ENCODE measurements around the gene FAM13C. TPM values are rescaled to one million over a fixed set of nuclear protein-coding genes. Genes with fewer than 3 reads are reported as not detected.
"Not testable (repeated sequence)": the region's sequence is repeated elsewhere in the genome, so short reads cannot be mapped to it uniquely, and the experiment has no call there.

FAM13C gene
- total RNA-seq, 1 donor from 2014 or later = 58.0 TPM

DNA sequence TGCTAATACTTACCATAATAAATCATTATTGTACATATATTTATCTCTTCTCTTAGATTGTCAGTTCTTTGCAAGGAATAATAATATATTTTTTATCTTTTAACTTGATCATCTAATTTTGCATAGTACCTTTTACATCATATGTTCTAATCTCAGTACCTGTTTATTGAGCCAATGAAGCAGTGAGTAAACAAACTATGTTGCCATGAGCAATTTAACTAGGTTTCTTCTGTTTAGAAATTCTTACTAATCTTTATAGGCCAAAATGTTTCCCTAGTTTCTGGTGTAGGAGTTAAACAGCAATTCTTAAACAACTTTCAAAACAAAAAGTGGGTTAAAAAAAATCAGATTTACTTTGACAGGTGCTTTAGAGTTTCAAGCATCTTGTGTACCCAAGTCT lies 124.6 kb downstream of the FAM13C start:
- DNase-seq (ENCODE audit: low read depth) = no peak

DNA sequence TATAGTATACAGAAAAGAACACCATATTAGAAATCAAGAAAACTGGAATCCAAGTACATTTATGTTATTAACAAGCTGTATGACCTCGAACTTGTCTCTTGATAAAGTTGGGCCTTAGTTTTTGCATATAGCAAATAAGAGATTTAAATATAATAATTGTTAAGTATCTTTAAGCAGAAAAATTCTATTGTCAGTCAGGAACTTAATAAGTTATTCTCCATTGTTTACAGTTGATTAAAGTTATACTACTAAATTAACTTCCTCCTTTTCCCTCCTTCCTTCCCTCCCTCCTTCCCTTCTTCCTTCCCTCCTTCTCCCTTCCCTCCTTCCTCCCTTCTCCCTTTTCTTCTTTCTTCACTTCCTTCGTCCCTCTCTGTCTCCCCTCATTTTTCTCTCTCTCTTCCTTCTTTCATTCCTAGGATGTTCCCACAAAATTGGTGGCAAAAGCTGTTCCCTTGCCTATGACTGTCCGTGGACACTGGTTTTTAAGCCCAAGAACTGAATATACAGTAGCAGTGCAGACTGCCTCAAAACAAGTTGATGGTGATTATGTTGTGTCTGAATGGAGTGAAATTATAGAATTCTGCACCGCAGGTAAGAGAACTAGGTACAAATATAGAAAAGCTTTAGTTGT lies 126.2 kb downstream of the FAM13C start:
- DNase-seq (ENCODE audit: low read depth) = no peak

DNA sequence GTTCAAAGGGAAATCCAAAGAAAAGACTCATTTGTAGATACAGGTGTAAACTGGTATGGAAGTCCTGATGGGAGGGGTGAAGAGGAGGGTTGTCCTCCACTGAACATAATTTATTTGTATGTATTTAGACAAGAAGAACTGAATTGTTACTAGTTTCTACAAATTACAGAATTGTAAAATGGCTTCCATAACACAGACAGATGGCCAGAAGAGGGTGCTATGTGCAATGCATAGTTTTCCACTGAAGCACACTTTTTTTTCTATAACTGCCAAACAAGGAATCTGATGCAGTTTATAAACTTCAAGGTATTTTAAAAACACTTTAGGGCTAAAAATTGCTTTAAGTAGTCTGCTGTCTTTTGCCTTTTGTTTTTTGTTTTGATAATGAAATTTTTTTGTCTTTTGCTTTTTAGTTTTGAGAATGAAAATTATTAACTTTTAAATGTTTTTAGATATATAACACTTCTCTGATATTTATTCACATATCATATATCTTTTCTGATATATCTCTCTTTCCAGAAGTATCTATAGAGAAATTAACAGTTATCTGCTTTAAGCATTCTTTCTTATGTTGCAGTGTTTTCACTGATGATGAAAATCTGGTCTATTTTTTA lies 127.4 kb downstream of the FAM13C start:
- DNase-seq (ENCODE audit: low read depth) = peak; percentile 48

DNA sequence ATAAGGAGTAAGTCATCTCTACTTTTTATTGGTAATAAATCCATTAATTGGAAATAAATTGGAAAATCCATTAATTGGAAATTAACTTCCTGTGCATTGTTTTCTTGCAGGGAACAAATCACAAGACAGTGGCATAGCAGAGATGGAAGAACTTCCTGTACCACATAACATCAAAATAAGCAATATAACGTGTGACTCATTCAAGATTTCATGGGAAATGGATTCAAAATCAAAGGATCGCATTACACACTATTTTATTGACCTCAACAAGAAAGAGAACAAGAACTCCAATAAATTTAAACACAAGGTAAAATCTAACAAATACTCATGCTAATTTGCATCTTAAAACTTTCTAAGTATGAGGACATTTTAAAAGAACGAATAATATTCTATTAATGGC lies 128.2 kb downstream of the FAM13C start:
- no peak for DNase-seq (ENCODE audit: low read depth)

DNA sequence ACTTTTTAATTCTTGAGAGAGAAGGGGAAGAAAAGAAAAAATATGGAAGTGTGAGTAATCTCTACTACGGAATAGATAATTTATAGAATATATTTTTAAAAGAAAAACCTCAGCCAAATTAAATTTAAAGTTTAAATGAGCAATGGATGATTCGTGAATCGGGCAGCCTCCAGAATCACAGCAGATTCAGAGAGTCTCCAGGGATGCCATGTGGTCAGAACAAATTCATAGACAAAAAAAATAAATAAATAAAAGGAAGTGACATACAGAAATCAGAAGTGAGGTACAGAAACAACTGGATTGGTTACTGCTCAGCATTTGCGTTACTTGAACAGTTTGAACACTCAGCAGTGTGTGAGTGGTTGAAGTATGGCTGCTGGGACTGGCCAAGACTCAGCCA lies 132.9 kb downstream of the FAM13C start:
- DNase-seq (ENCODE audit: low read depth) = no peak

DNA sequence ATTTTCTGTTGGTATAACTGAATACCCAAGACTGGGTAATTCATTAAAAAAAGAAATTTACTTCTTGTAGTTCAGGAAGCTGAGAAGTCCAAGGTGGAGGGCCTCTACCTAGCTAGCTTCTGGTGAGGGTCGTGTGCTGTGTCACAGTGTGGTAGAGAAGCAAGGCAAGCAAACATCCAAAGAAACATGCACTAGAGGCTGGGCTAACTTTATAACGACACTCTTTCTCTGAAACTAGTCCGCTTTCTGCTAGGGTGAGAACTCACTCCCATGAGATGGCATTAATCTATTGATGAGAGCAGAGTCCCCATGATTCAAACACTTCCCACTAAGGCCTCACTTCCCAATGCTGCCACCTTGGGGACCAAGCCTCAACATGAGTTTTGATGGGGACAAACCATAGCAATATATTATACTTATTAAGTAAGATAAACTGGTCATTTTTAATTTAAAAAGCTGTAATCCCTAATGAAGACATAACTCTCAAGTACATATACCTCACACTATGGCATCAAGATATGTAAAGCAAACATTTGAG lies 135.1 kb downstream of the FAM13C start:
- no peak for DNase-seq (ENCODE audit: low read depth)

DNA sequence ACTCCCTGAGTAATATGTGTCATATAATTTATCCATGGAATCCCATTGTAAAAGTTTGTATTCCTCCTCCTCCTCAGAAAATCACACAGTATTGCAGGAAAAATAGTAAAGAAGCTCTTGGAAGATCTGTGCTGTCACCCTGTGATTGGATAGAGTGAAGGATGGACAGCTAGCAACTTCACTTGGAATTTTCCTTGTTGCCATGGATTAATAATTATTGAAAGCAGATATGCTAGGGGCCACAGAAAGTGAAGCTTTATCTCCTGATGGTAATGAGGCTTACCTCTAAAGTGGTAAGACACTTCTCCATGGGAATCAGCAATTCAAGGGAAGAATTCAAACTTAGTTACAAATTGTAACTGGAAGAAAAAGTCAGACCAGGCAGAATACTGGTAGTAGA lies 137.1 kb downstream of the FAM13C start:
- DNase-seq (ENCODE audit: low read depth) = no peak

DNA sequence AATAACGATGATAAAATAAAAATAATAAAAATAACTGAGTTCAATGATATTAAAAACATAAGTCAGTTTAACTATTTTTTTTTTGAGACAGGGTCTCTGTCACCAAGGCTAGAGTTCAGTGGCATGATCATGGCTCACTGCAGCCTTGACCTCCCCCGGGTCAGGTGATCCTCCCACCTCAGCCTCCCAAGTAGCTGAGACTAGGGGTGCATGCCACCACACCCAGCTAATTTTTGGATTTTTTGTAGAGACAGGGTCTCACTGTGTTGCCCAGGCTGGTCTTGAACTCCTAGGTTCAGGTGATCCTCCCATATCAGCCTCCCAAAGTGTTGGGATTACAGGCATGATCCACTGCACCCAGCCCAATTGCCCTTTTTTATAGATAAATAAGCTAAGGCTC lies 138.8 kb downstream of the FAM13C start:
- not testable (repeated sequence) for DNase-seq (ENCODE audit: low read depth)

DNA sequence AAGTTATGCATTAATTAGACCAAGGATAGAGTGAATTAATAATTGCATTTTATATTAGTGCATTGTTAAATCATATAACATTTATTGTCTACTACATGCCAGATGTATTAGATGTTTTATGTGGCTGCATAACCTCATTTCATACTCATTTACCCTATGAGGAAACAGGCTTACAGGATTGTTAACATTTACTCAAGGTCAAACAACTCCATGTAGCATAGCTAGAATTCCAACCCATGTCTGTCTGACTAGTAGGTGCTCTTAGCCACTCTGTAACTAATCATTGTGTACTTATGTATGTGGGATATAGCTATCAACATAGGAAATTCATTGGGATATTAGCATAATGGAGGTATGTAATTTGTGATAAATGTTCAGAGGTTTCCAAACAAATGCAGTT lies 139.6 kb downstream of the FAM13C start:
- DNase-seq (ENCODE audit: low read depth) = no peak

DNA sequence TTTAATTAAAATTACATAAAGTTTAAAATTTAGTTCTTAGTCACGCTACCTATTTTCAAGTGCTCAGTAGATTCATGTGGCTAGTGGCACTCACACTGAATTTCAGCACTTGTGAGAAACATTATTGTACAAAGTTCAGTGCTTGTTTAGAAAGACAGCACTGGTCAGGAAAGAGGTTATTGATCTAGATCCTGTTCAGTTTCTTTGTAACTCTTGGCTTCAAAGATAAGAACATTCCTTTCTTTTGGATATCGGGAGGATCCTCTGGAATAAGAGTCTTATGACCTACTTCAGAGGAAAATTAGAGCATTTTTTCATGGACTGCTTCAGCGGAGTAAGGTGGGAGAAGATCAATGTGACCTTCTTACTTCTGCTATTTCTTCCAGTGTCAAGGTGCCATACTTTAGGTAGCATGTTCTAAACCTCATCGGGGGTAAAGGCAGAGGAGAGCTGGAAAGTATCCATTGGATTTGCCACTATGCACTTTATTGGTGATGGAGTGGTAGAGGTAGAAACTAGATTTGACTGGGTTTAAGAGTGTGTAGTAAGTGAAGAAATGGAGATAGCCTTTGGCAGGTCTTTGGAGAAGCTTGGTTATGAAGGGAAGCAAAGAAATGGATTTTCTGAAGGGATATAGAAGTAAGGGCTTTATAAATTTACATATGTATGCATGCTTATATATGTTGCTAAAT lies 146.0 kb downstream of the FAM13C start:
- DNase-seq (ENCODE audit: low read depth) = no peak

DNA sequence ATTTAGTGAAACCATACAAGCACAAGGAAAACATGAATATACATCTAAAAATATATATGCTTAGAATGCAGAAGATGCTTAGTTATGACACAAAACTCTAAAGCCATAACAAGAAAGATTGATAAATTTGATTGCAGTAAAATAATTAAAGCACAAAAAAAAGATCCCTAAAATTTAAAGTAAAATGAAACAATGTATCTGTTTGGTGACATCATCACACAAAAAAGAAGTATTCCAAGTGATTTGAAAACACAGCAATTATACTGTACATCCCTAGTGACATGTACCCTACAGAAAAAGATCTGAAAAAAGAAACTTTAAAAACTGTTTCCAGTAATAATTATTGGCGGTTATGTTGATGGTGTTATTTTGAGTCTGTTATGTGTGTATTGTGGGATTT lies 148.2 kb downstream of the FAM13C start:
- DNase-seq (ENCODE audit: low read depth) = no peak

DNA sequence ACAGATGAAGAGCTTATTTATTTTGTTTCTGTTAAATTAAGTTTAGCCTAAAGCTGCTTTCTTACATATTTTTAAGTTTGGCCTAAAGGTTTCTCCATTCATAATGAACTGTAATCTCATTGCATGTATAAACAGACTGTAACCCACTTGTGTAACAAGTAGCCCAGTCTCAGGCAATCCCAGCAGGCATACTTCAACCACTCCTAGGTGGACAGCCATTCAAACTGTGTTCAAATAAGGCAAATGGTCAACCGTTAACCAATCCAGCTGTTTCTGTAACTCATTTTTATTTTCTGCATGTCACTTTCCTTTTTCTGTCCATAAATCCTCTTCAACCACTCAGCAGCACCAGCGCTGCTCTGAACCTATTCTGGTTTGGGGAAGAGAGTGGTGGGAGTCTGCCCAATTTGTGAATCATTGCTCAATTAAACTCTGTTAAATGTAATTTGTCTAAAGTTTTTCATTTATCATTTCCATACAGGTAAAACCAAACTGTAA lies 150.0 kb downstream of the FAM13C start:
- peak; percentile 19 for DNase-seq (ENCODE audit: low read depth)

DNA sequence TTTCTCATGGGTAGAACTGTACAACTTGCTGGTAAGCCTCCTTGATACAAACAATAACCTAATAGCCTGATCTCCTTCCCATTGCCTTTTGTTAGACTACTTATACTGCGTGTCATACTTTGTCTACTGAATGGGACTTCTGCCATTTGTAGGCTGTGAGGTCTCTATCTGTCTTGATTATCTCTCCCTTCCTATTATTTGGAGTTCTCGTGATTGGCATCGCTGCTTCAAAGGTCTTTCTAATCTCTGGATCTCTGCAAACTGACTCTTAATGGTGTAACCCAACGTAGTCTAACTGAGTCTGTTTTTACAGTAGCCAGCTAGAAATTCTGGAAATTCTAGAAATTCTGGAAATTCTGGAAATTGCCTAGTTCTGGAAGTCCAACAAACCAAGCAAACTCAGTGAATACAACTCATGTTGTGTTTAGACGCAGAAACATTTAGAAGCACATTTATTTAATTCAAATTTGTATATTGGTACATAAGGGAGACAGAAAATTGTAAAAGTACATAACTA lies 156.1 kb downstream of the FAM13C start:
- DNase-seq (ENCODE audit: low read depth) = no peak

Other genes starting within 250 kb of the FAM13C start
- gene PHYHIPL, start 185.9 kb downstream of the FAM13C start, total RNA-seq = not detected in 2 replicates